ENCODE results near the gene CNTNAP2. TPM values are rescaled to one million over a fixed set of nuclear protein-coding genes. Genes with fewer than 3 reads are reported as not detected.

The CNTNAP2 gene
- total RNA-seq, 3 donors from 2014 or later (not counting 1 experiment from before 2014, with no cell fraction given), result 0.18 to 1.1 TPM; not detected in 1

DNA sequence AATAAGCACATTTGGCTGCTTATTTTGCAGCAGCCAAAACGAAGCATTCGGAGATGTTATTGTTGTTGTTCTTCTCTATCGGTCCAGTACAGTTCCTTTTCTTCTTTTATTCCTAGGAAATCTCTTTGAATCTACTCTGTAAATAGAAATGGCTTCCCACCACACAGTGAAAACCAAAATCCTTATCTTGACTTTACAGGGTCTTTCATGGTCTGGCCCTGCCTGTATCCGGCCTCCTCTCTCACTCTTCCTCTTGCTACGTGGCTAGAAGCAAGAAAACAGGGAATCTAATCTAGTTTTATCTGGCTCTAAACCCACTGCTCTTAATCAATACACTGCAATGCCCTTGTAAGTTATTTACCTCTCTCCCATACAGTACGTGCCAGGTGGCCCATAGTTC is 1547.9 kb downstream of the CNTNAP2 start:
- no peak for ATAC-seq
- no peak overlapping the region for H3K27ac ChIP-seq (ENCODE audit: low read length)

DNA sequence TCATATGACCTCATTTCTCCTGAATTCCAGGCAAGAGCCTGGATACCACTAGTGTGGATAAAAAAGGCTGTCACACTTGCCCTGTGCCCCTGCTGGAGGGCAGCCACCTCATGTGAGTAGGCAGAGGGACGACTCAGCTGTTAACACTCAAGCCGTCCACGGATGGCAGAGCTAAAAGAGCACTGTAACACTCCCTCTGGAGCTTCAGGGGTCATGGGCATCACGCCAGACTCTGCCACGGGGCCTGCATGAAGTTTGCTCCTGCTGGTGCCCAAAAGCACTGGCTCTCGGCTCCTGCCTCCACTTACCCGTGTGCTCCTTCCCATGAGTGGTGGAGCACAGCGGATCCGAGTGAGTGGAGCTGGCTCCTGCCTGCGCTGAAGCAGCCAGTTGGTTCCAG is 1554.2 kb downstream of the CNTNAP2 start:
- ATAC-seq, result no peak
- no peak for DNase-seq
- no peaks in the 10 kb centered on the region for H3K36me3 ChIP-seq (ENCODE audit: control insufficient read depth, insufficient read depth, low read length)
- Mint-ChIP-seq H3K4me3 (no peak overlapping the region), H3K27ac (no peak overlapping the region), H3K36me3 (no peaks in the 10 kb centered on the region), H3K9me3 (peaks cover 11 to 17% of the 10 kb centered on the region in 2 donors), H3K4me1 (no peaks in the 10 kb centered on the region), H3K27me3 (ENCODE audit: low read depth in 2 of 2) (no peaks in the 10 kb centered on the region)
- peaks cover 5% of the 10 kb centered on the region for H3K9me3 ChIP-seq (ENCODE audit: control insufficient read depth, insufficient read depth, low read length)
- TF ChIP-seq, protein P1, sequence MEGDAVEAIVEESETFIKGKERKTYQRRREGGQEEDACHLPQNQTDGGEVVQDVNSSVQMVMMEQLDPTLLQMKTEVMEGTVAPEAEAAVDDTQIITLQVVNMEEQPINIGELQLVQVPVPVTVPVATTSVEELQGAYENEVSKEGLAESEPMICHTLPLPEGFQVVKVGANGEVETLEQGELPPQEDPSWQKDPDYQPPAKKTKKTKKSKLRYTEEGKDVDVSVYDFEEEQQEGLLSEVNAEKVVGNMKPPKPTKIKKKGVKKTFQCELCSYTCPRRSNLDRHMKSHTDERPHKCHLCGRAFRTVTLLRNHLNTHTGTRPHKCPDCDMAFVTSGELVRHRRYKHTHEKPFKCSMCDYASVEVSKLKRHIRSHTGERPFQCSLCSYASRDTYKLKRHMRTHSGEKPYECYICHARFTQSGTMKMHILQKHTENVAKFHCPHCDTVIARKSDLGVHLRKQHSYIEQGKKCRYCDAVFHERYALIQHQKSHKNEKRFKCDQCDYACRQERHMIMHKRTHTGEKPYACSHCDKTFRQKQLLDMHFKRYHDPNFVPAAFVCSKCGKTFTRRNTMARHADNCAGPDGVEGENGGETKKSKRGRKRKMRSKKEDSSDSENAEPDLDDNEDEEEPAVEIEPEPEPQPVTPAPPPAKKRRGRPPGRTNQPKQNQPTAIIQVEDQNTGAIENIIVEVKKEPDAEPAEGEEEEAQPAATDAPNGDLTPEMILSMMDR (IDR thresholded peaks at IDR 0.05), result no peak
- no peak overlapping the region for H3K4me3 ChIP-seq (ENCODE audit: low read length)
- intact Hi-C loops (cut with micrococcal nuclease), result no loop called here
- WGBS (ENCODE audit: insufficient coverage), result 88% methylated on average over 10 of the region's 10 CpGs
- no peaks in the 10 kb centered on the region for H3K27me3 ChIP-seq (ENCODE audit: control insufficient read depth, insufficient read depth, low read length)
- H3K27ac ChIP-seq (ENCODE audit: low read length), result no peak overlapping the region
- no peaks in the 10 kb centered on the region for H3K4me1 ChIP-seq (ENCODE audit: control insufficient read depth, insufficient read depth, low read length)

More for the DNA sequence above, 1547.9 kb downstream of the CNTNAP2 start:
- no peaks in the 10 kb centered on the region for H3K4me1 ChIP-seq (ENCODE audit: control insufficient read depth, insufficient read depth, low read length)
- no peaks in the 10 kb centered on the region for H3K36me3 ChIP-seq (ENCODE audit: control insufficient read depth, insufficient read depth, low read length)
- no peaks in the 10 kb centered on the region for H3K36me3 Mint-ChIP-seq
- intact Hi-C loops (cut with micrococcal nuclease), result no loop called here
- H3K27ac Mint-ChIP-seq, result no peak overlapping the region
- 26% methylated on average over 6 of the region's 6 CpGs for WGBS (ENCODE audit: insufficient coverage)
- peaks cover 16 to 20% of the 10 kb centered on the region in 2 donors for H3K9me3 Mint-ChIP-seq
- H3K4me3 ChIP-seq (ENCODE audit: low read length), result no peak overlapping the region
- TF ChIP-seq, protein P1 (IDR thresholded peaks at IDR 0.05), result no peak
- no peaks in the 10 kb centered on the region for H3K27me3 ChIP-seq (ENCODE audit: control insufficient read depth, insufficient read depth, low read length)
- no peaks in the 10 kb centered on the region for H3K4me1 Mint-ChIP-seq
- H3K9me3 ChIP-seq (ENCODE audit: control insufficient read depth, insufficient read depth, low read length), result no peaks in the 10 kb centered on the region
- no peak for DNase-seq
- no peak overlapping the region for H3K4me3 Mint-ChIP-seq
- H3K27me3 Mint-ChIP-seq (ENCODE audit: low read depth in 2 of 2), result no peaks in the 10 kb centered on the region

DNA sequence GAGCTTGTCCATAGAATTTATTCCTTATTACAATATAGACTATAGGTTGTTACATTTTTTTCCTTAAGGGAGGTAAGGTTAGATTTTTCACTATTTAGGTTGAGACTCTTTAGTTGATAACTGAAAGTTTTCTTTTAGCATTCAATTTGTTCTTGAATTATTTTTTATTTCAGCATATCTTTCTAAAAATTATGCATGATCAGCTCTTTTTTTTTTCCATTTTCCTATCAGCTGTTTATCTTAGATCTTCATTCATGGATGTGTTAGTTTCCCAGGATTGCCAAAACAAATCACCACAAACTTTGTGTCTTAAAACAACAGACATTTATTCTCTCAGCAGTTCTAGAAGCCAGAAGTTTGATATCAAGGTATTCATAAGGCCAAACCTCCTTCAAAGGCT is 1558.1 kb downstream of the CNTNAP2 start:
- ATAC-seq, result no peak
- Histone ChIP-seq H3K4me1 (ENCODE audit: control insufficient read depth, insufficient read depth, low read length) (no peaks in the 10 kb centered on the region), H3K36me3 (ENCODE audit: control insufficient read depth, insufficient read depth, low read length) (no peaks in the 10 kb centered on the region), H3K27ac (ENCODE audit: low read length) (no peak overlapping the region), H3K4me3 (ENCODE audit: low read length) (no peak overlapping the region), H3K27me3 (ENCODE audit: control insufficient read depth, insufficient read depth, low read length) (no peaks in the 10 kb centered on the region), H3K9me3 (ENCODE audit: control insufficient read depth, insufficient read depth, low read length) (peaks cover 5% of the 10 kb centered on the region)
- intact Hi-C loops (cut with micrococcal nuclease), result no loop called here
- Mint-ChIP-seq H3K4me3 (no peak overlapping the region), H3K27me3 (ENCODE audit: low read depth in 2 of 2) (no peaks in the 10 kb centered on the region), H3K4me1 (no peaks in the 10 kb centered on the region), H3K9me3 (peaks cover 10 to 15% of the 10 kb centered on the region in 2 donors), H3K36me3 (no peaks in the 10 kb centered on the region), H3K27ac (no peak overlapping the region)
- TF ChIP-seq, protein P1 (IDR thresholded peaks at IDR 0.05), result no peak
- DNase-seq, result no peak

DNA sequence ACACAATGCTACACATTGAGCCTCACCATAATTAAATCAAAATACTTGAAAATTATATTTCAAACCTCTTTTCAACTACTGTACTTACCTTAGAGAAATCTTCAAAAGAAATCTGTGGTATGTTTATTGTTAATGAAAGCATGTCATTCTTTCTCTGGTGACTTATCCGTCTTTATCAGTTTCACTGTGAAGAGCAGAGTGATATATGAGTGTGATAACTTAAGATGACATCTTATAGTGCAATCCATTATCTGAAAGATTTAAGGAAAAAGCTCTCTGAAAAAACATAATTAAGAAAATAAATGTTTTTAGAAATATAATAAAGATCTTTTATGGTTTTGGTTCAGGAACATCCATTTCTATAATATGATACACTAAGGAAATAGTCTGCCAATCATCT is 1562.3 kb downstream of the CNTNAP2 start:
- TF ChIP-seq, protein P1 (IDR thresholded peaks at IDR 0.05), result no peak
- Histone ChIP-seq H3K27ac (ENCODE audit: low read length) (no peak overlapping the region), H3K9me3 (ENCODE audit: control insufficient read depth, insufficient read depth, low read length) (no peaks in the 10 kb centered on the region), H3K4me3 (ENCODE audit: low read length) (no peak overlapping the region), H3K27me3 (ENCODE audit: control insufficient read depth, insufficient read depth, low read length) (no peaks in the 10 kb centered on the region), H3K36me3 (ENCODE audit: control insufficient read depth, insufficient read depth, low read length) (no peaks in the 10 kb centered on the region), H3K4me1 (ENCODE audit: control insufficient read depth, insufficient read depth, low read length) (no peaks in the 10 kb centered on the region)
- H3K27ac Mint-ChIP-seq, result no peak overlapping the region
- H3K4me3 Mint-ChIP-seq, result no peak overlapping the region
- no peak for DNase-seq
- H3K36me3 Mint-ChIP-seq, result no peaks in the 10 kb centered on the region
- WGBS (ENCODE audit: insufficient coverage), result no CpG with 5 or more reads among the region's 1 CpG
- peaks cover 14 to 15% of the 10 kb centered on the region in 2 donors for H3K9me3 Mint-ChIP-seq
- intact Hi-C loops (cut with micrococcal nuclease), result no loop called here
- ATAC-seq, result no peak
- H3K4me1 Mint-ChIP-seq, result no peaks in the 10 kb centered on the region
- no peaks in the 10 kb centered on the region for H3K27me3 Mint-ChIP-seq (ENCODE audit: low read depth in 2 of 2)

Data from natural killer cell (primary cell).